GM18858 (cell line): Measurements from ENCODE around the gene SLC35E3.
"Not testable (repeated sequence)": the region's sequence is repeated elsewhere in the genome, so short reads cannot be mapped to it uniquely, and the experiment has no call there.

ENCODE experiments used
- ATAC-seq: cut with Tn5 transposase; IDR thresholded peaks from one replicate; pipeline ENCODE4 v1.9.1; 2021; ENCODE audit not compliant: unreplicated experiment

SLC35E3 gene

GRCh38 chr12:68793975-68794652 is 48.1 kb downstream of the SLC35E3 start:
- ATAC-seq: no peak

GRCh38 chr12:68794653-68795251 is 48.8 kb downstream of the SLC35E3 start:
- ATAC-seq: no peak

- no peak for ATAC-seq
These were observed 50.4 kb downstream of the SLC35E3 start for GRCh38 chr12:68796399-68796798.

GRCh38 chr12:68798882-68799234 is 52.9 kb downstream of the SLC35E3 start:
- ATAC-seq: no peak

- no peak for ATAC-seq
These were observed 54.3 kb downstream of the SLC35E3 start for GRCh38 chr12:68800294-68800693.

- not testable (repeated sequence) for ATAC-seq
These were observed 55.1 kb downstream of the SLC35E3 start for GRCh38 chr12:68801124-68801523.

GRCh38 chr12:68802372-68802745 is 56.4 kb downstream of the SLC35E3 start:
- not testable (repeated sequence) for ATAC-seq

- not testable (repeated sequence) for ATAC-seq
These were observed 57.1 kb downstream of the SLC35E3 start for GRCh38 chr12:68802911-68803651.

- ATAC-seq: no peak
These were observed 58.1 kb downstream of the SLC35E3 start for GRCh38 chr12:68803948-68804656.

- ATAC-seq: no peak
These were observed 58.9 kb downstream of the SLC35E3 start for GRCh38 chr12:68804657-68805591.

GRCh38 chr12:68805592-68806120 is 59.7 kb downstream of the SLC35E3 start:
- no peak for ATAC-seq

GRCh38 chr12:68806488-68807237 is 60.7 kb downstream of the SLC35E3 start:
- no peak for ATAC-seq

GRCh38 chr12:68807274-68807575 is 61.2 kb downstream of the SLC35E3 start:
- not testable (repeated sequence) for ATAC-seq

GRCh38 chr12:68807576-68808387 is 61.8 kb downstream of the SLC35E3 start, which contains the start of gene MDM2:
TSS of gene MDM2 (plus strand) at chr12:68808177. CDS start at chr12:68808478, 301 bp downstream.
- ATAC-seq: peak; percentile 63

- peak; percentile 39 for ATAC-seq
These were observed 62.6 kb downstream of the SLC35E3 start for GRCh38 chr12:68808388-68809189.

GRCh38 chr12:68809190-68810026 is 63.4 kb downstream of the SLC35E3 start:
- ATAC-seq: peak; percentile 1

GRCh38 chr12:68810027-68810389 is 64.0 kb downstream of the SLC35E3 start:
- ATAC-seq: not testable (repeated sequence)
